ENCODE results near the gene P4HA3.

The P4HA3 gene

DNA sequence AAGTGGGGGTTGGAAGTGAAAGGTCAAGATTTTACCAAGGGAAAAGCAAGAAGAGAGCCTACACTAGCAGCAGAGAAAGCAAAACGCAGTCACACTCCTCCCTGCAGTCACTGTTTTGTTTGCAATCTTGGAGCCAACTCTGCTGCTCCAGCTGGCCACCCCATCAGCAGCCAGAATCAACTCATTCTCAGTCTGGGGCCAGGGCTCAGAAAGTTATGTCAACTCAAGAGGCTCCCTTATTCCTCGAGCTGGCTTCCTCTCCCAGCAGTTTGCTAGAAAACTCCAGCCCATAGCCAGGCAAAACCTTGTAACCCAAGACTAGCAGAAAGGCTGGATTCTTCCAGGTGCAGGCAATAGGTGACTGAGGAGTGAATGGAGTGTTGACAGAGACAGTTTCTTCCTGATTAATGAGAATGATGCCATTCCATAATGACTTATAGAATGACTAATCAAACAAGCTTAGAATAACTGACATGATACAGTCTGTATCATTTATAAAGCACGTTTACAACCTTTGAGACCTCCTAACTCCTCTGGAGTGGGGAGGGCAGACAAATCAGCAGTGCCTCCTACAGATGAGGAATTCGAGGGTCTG is 53.4 kb downstream of the P4HA3 start:
- no peak for DNase-seq

DNA sequence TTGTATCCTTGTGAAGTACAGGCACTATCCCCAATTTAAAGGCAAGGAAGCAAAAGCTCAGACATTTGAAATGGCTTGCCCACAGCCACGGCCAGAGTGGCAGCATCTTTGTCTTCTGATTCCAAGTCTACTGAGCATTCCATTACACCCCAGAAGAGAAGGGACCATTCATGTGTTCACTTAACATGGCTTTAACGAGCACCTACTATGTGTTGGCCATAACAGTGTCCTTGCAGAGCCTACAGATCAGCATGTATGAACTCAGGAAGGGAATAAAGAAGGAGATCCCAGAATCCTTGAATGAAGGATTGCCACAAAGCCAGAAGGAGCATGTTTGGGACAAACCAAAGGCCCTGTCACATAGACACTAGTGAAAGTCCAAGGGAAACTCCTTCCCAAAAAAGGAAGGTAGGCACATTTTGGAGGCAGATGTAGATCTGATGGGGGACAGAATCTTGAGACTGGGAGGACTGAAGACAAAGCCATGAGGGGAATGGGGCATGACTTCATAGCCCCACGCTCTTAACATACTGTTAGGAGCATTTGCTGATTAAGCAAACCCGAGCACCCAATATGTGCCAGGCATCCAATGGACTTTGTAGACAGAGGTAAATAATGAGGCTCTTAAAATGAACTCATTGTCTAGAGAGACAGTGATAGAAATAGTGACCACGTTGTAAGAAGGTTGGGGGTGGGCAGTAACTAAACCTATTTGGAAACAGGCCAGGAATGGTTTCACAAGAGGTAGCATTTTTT is 54.9 kb downstream of the P4HA3 start:
- DNase-seq: no peak

DNA sequence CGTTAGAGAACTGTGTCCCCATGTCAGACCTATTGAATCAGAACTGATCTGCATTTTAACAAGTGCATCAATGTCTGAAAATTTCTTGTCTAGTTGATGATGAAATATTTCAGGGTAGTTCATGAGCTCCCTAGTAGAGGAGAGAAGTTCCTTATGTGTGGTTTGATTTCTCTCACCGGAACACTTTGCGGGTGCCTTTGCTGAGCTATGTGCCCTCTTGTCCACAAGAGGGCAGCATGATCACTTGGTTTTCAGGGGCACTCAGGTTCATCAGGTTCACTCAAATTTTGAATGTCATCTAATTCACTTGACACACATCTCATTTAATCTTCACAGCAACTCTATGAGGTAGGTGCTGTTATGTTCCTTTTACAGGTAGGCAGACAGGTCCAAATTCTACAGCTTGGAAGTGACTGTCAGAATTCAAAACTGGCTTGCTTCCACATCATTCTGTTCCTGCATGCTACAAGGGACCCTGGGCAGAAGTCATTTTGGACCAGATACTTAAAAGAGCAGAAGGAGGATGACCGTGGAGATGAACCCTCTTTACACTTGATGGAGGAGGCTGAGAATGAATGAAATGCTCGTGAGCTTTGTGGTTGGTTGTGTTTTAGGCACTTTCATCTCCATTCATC is 55.6 kb downstream of the P4HA3 start:
- peak; percentile 47 for DNase-seq

DNA sequence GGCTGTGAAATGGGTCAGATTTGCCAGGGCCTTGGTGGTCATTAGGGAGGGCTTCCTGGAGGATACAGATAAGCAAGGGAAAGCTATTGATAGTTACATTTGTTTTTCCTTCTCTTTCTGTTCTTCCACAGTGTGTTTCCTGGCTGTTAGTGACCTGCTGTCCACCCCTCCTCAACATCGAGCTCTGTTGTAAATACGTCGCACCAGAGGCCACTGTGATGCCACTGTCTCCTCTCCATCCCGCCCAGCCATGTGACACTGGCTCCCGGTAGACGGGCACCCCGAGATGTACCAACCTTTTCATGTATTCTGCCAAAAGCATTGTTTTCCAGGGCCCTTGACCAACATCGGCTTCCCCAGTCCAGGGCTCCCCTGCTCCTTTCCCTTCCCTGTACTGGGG is 58.1 kb downstream of the P4HA3 start:
- no peak for DNase-seq

DNA sequence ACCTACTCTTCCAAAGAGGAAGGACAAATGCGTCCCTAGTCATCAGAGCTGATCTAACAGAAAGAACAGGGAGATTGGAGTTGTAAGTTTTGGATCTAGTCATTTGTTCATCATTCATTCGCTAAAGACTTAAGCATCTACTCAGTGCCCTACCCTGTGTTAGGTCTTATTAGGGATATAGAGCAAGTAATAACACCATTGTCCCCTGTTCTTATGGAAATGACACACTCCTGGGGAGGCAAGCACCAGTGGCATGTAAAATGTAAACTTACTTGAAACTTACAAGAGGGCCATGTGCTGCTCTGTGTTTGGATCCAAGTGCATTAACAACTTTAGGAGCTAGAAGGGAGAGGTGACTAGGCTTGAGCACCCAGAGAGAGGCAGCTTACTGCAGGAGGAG is 61.9 kb downstream of the P4HA3 start:
- no peak for DNase-seq

DNA sequence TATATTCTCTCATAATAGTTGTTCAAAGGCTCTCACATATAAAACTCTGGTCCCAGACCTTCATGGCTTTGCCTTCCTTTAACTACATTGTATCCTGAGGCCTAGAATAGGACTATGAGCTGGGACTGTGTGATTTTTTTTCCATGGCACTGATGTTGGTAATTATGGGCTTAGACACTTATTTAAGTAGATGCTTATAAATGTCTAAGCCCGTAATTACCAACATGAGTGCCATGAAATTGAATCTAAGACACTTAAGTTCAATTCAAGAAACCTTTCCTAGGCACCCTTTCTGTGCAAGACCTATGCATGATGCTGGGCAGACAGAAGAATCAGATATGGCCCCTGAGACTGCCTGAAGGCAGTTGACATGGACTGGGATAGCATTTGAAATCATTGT is 63.0 kb downstream of the P4HA3 start:
- DNase-seq: no peak

DNA sequence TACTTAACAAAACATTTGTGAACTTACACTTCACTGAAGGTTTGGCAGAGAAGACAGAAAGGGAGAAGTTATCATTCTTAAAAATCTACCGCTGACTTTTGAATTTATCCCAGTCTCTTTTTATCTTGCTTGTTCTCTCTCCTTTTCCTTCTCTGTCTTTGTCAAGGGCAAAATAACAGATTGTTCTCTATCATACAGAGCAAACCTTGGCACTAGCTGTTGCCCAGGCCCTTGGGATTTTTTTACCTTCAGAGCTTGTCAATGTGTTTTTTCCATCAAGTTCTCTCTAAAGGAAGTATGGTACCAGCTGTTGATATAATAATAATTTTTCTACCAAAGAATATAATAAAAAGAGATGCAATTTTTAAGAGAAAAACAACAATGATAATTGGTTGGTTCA is 73.2 kb downstream of the P4HA3 start:
- no peak for DNase-seq

DNA sequence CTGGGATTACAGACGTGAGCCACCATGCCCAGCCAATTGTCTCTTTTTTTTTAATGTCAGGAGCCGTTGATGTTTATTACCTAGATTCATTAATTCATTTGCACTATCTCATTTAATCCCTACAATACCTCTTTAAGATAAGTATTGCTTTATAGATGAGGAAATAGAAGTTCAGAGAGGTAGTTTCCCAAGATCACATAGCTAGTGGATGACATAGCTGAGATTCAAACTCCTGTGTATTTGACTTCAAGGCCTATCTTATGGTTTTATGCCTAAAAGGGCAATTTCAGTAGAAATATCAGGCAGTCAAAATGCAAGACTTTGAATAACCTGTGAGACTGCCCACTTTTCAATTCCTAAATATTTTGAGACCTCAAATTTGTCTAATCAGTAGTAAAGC is 73.9 kb downstream of the P4HA3 start:
- DNase-seq: no peak

DNA sequence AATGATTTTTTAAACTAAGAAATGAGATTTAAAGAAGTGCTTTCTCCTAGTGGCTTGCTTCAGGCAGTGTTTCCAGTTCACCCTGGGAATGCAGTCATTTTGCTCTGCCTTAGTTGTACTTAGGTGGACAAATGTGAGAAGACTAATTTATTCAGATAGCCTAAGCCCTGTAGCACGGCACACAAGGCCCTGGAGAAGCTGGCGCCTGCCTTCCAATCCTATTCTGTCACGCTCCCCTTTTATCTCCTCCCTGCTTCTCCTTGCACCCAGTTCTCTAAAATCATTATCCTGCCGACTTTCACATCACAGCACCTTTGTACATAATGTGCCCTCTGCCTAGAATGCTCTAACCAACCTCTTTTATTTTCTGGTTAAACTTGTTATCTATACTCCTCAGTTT is 76.3 kb downstream of the P4HA3 start:
- no peak for DNase-seq

DNA sequence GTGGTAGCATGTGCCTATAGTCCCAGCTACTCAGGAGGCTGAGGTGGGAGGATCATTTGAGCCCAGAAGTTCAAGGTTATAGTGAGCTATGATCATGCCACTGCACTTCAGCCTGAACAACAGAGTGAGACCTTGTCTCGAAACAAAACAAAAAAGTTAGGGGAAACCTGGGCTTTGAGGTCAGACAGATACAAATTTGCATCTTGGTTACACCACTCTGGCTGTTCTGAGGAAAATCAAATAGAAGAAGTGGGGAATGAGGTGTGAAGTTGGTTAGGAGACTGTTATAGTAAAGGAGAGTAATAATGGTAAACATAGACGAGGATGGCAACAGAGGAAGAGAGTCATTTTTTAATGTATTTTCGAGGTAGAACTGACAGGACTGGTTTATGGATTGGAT is 77.8 kb downstream of the P4HA3 start:
- no peak for DNase-seq

DNA sequence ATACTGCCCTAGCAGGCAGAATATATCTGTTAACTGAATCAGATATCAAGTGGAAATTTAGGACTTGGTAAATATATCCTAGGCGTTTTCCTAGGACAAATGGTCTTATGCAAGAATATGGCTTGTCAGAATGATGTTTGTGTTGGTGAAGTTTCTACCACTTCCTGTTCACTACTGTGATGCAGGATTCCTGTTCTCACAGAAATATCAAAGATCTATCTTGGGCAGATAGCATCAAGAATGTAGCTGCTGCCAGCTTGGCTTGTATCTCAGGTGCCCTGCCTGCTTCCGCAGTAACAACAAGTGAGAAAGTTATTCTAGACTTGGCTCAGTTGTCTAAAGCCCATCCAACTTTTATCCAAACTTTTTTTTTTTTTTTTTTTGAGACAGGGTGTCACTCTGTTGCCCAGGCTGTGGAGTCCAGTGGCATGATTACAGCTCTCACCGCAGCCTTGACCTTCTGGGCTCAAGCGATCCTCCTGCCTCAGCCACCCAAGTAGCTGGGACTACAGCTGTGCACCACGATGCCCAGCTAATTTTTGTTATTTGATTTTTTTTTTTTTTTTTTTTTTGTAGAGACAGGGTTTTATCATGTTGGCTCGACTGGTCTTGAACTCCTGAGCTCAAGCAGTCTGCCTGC is 79.0 kb downstream of the P4HA3 start:
- DNase-seq: no peak

DNA sequence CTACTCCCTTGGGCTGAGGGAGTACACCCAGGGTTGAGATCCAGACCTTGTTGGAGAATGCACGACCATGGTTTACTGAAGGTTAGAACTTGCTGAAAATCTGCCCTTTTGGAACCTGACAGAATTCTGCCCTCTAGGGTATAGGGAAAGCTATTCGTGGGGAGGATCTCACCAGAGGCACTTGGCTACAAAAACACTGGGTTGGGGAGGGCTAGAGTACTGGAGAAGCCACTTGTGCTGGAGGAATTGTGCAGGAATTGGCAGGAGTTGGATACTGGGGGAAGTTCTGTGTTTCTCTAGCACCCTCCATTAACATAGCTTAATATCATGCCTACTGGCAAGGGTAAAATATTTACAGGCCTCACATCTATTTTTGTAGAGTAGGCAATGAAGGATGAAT is 84.5 kb downstream of the P4HA3 start:
- no peak for DNase-seq

DNA sequence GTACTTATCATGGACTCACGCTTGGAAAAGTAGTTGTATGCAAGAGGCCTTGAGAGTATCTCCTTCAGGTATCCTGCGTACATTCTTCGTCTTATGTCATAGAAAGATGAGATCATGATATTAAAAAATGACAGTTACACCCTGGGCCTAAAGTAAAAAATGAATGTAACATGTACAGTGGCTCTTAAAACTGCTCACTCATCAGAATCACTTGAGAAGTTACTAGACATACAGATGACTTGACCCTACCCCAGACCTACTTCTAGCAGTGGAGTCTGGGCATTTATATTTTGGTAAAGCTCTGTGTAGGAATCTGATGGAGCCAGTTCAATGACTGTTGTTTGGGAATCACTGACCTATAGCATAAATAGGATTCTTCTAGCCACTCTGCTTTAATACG is 85.9 kb downstream of the P4HA3 start:
- DNase-seq: no peak

DNA sequence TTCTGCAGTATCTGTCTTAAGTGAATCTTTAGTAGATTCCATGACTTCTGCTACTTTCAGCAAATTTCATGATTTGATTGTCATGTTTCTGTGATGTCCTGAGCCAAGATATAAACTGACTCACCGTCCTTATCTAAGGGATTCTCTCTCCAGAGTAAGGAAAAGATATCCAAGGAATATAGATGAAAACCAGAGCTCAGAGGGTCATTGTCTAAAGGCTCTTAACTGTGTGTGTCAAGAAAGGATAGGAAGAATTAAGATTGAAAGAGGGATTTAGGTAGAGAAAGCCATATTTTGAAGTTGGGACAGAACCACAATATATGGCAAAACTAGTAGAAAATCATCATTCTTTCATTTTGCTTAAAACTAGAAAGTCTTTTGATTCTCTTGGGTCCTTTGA is 89.6 kb downstream of the P4HA3 start:
- no peak for DNase-seq

DNA sequence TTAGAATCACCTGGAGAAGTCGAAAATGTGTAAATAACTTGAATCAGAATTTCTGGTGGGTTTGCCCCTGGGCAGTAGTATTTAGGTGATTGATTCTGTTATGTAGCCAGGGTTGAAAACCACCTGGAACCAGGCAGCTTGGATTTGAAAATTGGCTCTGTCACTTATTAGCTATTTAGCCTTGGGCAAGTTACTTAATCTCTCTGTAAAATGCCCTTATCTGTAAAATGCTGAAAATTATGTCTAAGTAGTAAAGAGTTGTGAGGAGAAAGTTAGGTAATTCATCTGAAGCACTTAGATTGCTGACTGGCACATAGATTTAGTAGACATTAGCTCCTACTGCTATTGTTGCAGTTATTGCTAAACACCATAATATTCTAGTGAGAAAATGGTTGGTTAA is 91.1 kb downstream of the P4HA3 start:
- DNase-seq: no peak
